HepG2 (cell line): ENCODE measurements around the gene GHR. TPM values are rescaled to one million over a fixed set of nuclear protein-coding genes. Genes with fewer than 3 reads are reported as not detected.

Source experiments
- ATAC-seq: fragments of 200-7000 bp; cut with Tn5 transposase; 3 replicates; pipeline ENCODE4 v1.9.1; 2020; ENCODE audit warnings: mild to moderate bottlenecking, moderate library complexity
- BruUV-seq: library from RNA; stranded (reverse); fragments of 400-500 nt; replicated peaks from 2 replicates; lab custom pipeline; 2021; lab: Mats Ljungman, UMichigan
- CTCF ChIA-PET: fragments of 300-600 bp; formaldehyde crosslinking; extraction: SDS; loops from one replicate; lab custom pipeline; 2021; ENCODE audit warnings: low total read pairs, inconsistent platforms, low intra/inter-chr PET ratio; lab: Yijun Ruan, JAX
- POLR2A ChIA-PET: fragments of 350-600 bp; sonication (Branson Sonifier 250); formaldehyde crosslinking; loops from one replicate; lab custom pipeline; 2020; ENCODE audit warnings: antibody characterized with exemption, inconsistent platforms; lab: Yijun Ruan, JAX
- DNase-seq: peaks from one replicate; pipeline ENCODE4 v3.0.0-alpha.2; 2015; ENCODE audit warnings: low spot score
- FAIRE-seq: peaks from 3 replicates; lab custom pipeline; 2011; peaks lifted over from hg19 to GRCh38; lab: Jason Lieb, UNC
- H2AFZ ChIP-seq: one replicate; pipeline ENCODE4 v1.6.1; 2011; ENCODE audit warnings: low read length, inconsistent platforms
- H3K27ac ChIP-seq: fragments of 300-600 bp; 3 replicates; pipeline ENCODE4 v1.8.0; 2011; ENCODE audit warnings: mixed run types, mild to moderate bottlenecking, mixed read lengths, low read length, inconsistent platforms; ENCODE audit not compliant: insufficient read depth; ENCODE audit errors: extremely low read length
- H3K27me3 ChIP-seq, 2 experiments: fragments of 200-600 bp in 1 of 2; 2 replicates in 1 of 2; 3 replicates in 1 of 2; pipeline versions ENCODE4 v1.6.0 to v1.8.0; 2011; ENCODE audit warnings: low read length in 2 of 2, mild to moderate bottlenecking in 2 of 2, moderate library complexity in 2 of 2, inconsistent platforms in 1 of 2; ENCODE audit not compliant: insufficient read depth in 2 of 2, control insufficient read depth in 1 of 2
- H3K36me3 ChIP-seq, 2 experiments: fragments of 200-600 bp in 1 of 2; replicated peaks in 1 of 2; 2 replicates in 1 of 2; 3 replicates in 1 of 2; pipeline versions ENCODE4 v1.5.1 to v1.8.0; 2011; ENCODE audit warnings: low read length in 2 of 2, inconsistent platforms in 1 of 2; ENCODE audit not compliant: insufficient read depth in 2 of 2, control insufficient read depth in 1 of 2
- H3K4me1 ChIP-seq: 2 replicates; pipeline ENCODE4 v1.5.1; 2012; ENCODE audit warnings: low read length, inconsistent platforms; ENCODE audit not compliant: insufficient read depth
- H3K4me2 ChIP-seq: 2 replicates; pipeline ENCODE4 v1.6.0; 2011; ENCODE audit warnings: low read depth, low read length, inconsistent platforms
- H3K4me3 ChIP-seq, 3 experiments: fragments of 200-600 bp in 1 of 3; sonication (generic), shearing (Covaris generic) in 1 of 3; replicated peaks in 1 of 3; 2 replicates each; pipeline ENCODE4 v1.5.1; 2011 to 2016; ENCODE audit warnings: low read length in 3 of 3, inconsistent platforms in 2 of 3, low read depth in 2 of 3, mild to moderate bottlenecking in 2 of 3, control low read depth in 1 of 3, mixed read lengths in 1 of 3; ENCODE audit not compliant: insufficient read depth in 1 of 3
- H3K79me2 ChIP-seq: one replicate; pipeline ENCODE4 v1.6.1; 2011; ENCODE audit warnings: low read length, inconsistent platforms; ENCODE audit not compliant: insufficient read depth
- H3K9ac ChIP-seq: 2 replicates; pipeline ENCODE4 v1.6.0; 2011; ENCODE audit warnings: mild to moderate bottlenecking, low read depth, low read length, inconsistent platforms; ENCODE audit not compliant: insufficient read depth
- H3K9me3 ChIP-seq: 2 replicates; pipeline ENCODE4 v1.5.1; 2012; ENCODE audit warnings: mild to moderate bottlenecking, low read length
- H4K20me1 ChIP-seq: 2 replicates; pipeline ENCODE4 v1.6.0; 2011; ENCODE audit warnings: inconsistent platforms, mild to moderate bottlenecking, low read length, moderate library complexity; ENCODE audit not compliant: insufficient read depth
- ZNF530 ChIP-seq: sonication (generic); formaldehyde crosslinking; IDR thresholded peaks from 2 replicates; pipeline ENCODE4 v1.5.0; 2020; ENCODE audit warnings: low read depth, mild to moderate bottlenecking, missing genetic modification reagents
- ZSCAN21 ChIP-seq: sonication (generic); formaldehyde crosslinking; IDR thresholded peaks from 2 replicates; pipeline ENCODE4 v1.8.0; 2022; ENCODE audit warnings: mild to moderate bottlenecking, missing genetic modification reagents, moderate library complexity, borderline replicate concordance
- WGBS: methylation state at CpG from one replicate; pipeline ENCODE4 v1.1.6; 2017; ENCODE audit warnings: low lambda C conversion rate; 5-methylcytosine and 5-hydroxymethylcytosine counted together
- in situ Hi-C: cut with HindIII; loops from 2 replicates; pipeline ENCODE4 v1.10.0; 2017; ENCODE audit warnings: low pct_unique_long_range_greater_than_20kb; ENCODE audit not compliant: extremely low pct_ligation_motif_present
- intact Hi-C: fragments of 100-400 bp; cut with micrococcal nuclease; formaldehyde crosslinking; loops from one replicate; pipeline ENCODE4 v1.10.0; 2022; ENCODE audit not compliant: unreplicated experiment
- polyA plus RNA-seq, 8 experiments: library from polyadenylated mRNA; depleted of rRNA in 3 of 8; stranded (reverse) in 7 of 8; unstranded in 1 of 8; fragments of >200 nt; fragmentation: Illumina TruSeq in 4 of 8; extraction: Trizol in 4 of 8; gene quantifications; 2 replicates each; pipeline versions ENCODE4 v1.2.1 to v1.2.3, GENCODE V29; 2011 to 2016; ENCODE audit warnings: low read depth in 4 of 8, missing spikeins in 1 of 8, mixed read lengths in 1 of 8; ENCODE audit not compliant: insufficient read depth in 1 of 8
- total RNA-seq, 5 experiments: library from RNA; depleted of rRNA; stranded (reverse); fragments of >200 nt; fragmentation: Illumina TruSeq; extraction: Trizol; gene quantifications; 2 replicates each; pipeline ENCODE4 v1.2.3, GENCODE V29; 2016; ENCODE audit warnings: low read depth in 1 of 5
- TF ChIP-seq, protein P1 (sequence below), 2 experiments: sonication (generic) in 1 of 2; formaldehyde crosslinking in 1 of 2; IDR thresholded peaks; 2 replicates each; pipeline versions ENCODE4 v1.5.1 to v1.6.1; 2011 to 2020; ENCODE audit warnings: borderline replicate concordance in 1 of 2, low read depth in 1 of 2, low read length in 1 of 2, mild to moderate bottlenecking in 1 of 2, missing genetic modification reagents in 1 of 2, moderate library complexity in 1 of 2
- TF ChIP-seq, protein P2 (sequence below): sonication (generic); formaldehyde crosslinking; IDR thresholded peaks from 2 replicates; pipeline ENCODE4 v1.4.0; 2020; ENCODE audit warnings: missing genetic modification reagents, borderline replicate concordance

GHR gene
- total and polyA plus RNA-seq, 2 of the 13 experiments (the other 11 are each of a cell fraction or from before 2014, with no cell fraction given): 0.07 TPM; not detected in 1

DNA sequence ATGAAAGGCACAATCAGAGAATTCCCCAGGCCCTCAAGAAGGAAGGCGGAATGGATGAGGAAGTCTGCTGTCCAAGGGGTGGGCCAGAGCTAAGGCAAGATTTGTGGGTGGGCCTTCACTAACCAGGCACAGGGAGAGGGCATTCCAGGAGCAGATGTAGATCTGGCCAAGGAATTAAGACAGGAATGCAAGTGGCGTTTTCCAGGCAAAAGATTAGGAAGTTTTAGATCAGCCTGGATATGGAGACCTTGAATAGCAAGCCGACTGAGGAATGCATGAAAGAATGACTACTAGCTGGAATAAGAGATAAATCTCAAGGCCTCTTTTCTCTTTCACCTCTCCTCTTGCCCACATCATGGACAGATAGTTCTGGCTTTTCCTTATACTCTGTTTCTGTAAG, 68.5 kb downstream of the GHR start:
- Histone ChIP-seq H4K20me1 (no peaks in the 10 kb centered on the region), H3K36me3 (no peaks in the 10 kb centered on the region), H3K27me3 (no peaks in the 10 kb centered on the region; a peak in 1 of 5 replicates), H3K27ac (no peak overlapping the region), H3K9ac (no peak overlapping the region), H3K4me3 (no peak overlapping the region), H3K4me2 (no peak overlapping the region), H2AFZ (no peak overlapping the region), H3K79me2 (no peaks in the 10 kb centered on the region), H3K9me3 (no peaks in the 10 kb centered on the region), H3K4me1 (no peaks in the 10 kb centered on the region)
- ChIA-PET CTCF (no interaction called here), POLR2A (no interaction called here)
- DNase-seq: no peak
- TF ChIP-seq, protein P1, sequence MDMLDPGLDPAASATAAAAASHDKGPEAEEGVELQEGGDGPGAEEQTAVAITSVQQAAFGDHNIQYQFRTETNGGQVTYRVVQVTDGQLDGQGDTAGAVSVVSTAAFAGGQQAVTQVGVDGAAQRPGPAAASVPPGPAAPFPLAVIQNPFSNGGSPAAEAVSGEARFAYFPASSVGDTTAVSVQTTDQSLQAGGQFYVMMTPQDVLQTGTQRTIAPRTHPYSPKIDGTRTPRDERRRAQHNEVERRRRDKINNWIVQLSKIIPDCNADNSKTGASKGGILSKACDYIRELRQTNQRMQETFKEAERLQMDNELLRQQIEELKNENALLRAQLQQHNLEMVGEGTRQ (IDR thresholded peaks at IDR 0.05; ENCODE audit: low read depth, low read length): no peak
- TF ChIP-seq, protein P1 (CRISPR knock-in tag; IDR thresholded peaks at IDR 0.05; ENCODE audit: borderline replicate concordance): no peak
- TF ChIP-seq ZSCAN21 (no peak), ZNF530 (CRISPR knock-in tag) (no peak)
- TF ChIP-seq, protein P2, sequence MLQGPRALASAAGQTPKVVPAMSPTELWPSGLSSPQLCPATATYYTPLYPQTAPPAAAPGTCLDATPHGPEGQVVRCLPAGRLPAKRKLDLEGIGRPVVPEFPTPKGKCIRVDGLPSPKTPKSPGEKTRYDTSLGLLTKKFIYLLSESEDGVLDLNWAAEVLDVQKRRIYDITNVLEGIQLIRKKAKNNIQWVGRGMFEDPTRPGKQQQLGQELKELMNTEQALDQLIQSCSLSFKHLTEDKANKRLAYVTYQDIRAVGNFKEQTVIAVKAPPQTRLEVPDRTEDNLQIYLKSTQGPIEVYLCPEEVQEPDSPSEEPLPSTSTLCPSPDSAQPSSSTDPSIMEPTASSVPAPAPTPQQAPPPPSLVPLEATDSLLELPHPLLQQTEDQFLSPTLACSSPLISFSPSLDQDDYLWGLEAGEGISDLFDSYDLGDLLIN (CRISPR knock-in tag): no peak
- in situ Hi-C loops: no loop called here
- ATAC-seq: no peak
- intact Hi-C loops: no loop called here
- BruUV-seq: no TSS peak
- FAIRE-seq: no peak
- WGBS: 0% methylated on average over 3 of the region's 3 CpGs
